Common myeloid progenitor, CD34-positive (primary cell): ENCODE data around the gene FGF1.

ENCODE experiments used
- CTCF ChIA-PET: fragments of 350-600 bp; sonication (Branson Sonifier 250); formaldehyde crosslinking; loops from one replicate; lab custom pipeline; 2021; ENCODE audit warnings: antibody characterized with exemption; lab: Charles Lee
- POLR2A ChIA-PET: fragments of 350-600 bp; sonication (Branson Sonifier 250); formaldehyde crosslinking; loops from one replicate; lab custom pipeline; 2021; ENCODE audit warnings: antibody characterized with exemption; lab: Charles Lee
- DNase-seq, 3 donors: peaks; one replicate each; pipeline versions ENCODE4 v3.0.0 to v3.0.0-alpha.2; 2013
- H3K27ac ChIP-seq, 2 experiments: 1 replicate in 1 of 2; 2 replicates in 1 of 2; pipeline ENCODE4 v1.7.0; 2013; ENCODE audit warnings: inconsistent platforms in 2 of 2, low read length in 2 of 2, mild to moderate bottlenecking in 2 of 2, low read depth in 1 of 2, moderate library complexity in 1 of 2; ENCODE audit not compliant: severe bottlenecking in 2 of 2, insufficient read depth in 1 of 2, poor library complexity in 1 of 2
- H3K27me3 ChIP-seq, 5 experiments: replicated peaks in 2 of 5; 1 replicate in 3 of 5; 2 replicates in 2 of 5; pipeline versions ENCODE4 v1.6.1 to v1.7.0; 2013; ENCODE audit warnings: low read length in 4 of 5, mild to moderate bottlenecking in 2 of 5, moderate library complexity in 2 of 5, inconsistent platforms in 1 of 5; ENCODE audit not compliant: insufficient read depth in 5 of 5, control insufficient read depth in 4 of 5
- H3K36me3 ChIP-seq, 4 experiments: 1 replicate in 2 of 4; 2 replicates in 2 of 4; pipeline versions ENCODE4 v1.6.1 to v1.7.0; 2013; ENCODE audit warnings: low read length in 3 of 4, control low read depth in 1 of 4, mild to moderate bottlenecking in 1 of 4; ENCODE audit not compliant: control insufficient read depth in 4 of 4, insufficient read depth in 4 of 4
- H3K4me1 ChIP-seq, 4 experiments: 1 replicate in 3 of 4; 2 replicates in 1 of 4; pipeline versions ENCODE4 v1.6.1 to v1.7.1; 2013; ENCODE audit warnings: low read length in 3 of 4, mild to moderate bottlenecking in 3 of 4, control low read depth in 1 of 4, inconsistent platforms in 1 of 4, moderate library complexity in 1 of 4; ENCODE audit not compliant: control insufficient read depth in 4 of 4, insufficient read depth in 4 of 4; ENCODE audit errors: control extremely low read depth in 1 of 4
- H3K4me3 ChIP-seq, 7 experiments: 1 replicate in 4 of 7; 2 replicates in 3 of 7; pipeline versions ENCODE4 v1.5.1 to v1.7.0; 2013; ENCODE audit warnings: mild to moderate bottlenecking in 7 of 7, low read length in 6 of 7, moderate library complexity in 6 of 7, inconsistent platforms in 2 of 7, low read depth in 2 of 7, control low read depth in 1 of 7; ENCODE audit not compliant: insufficient read depth in 4 of 7, control insufficient read depth in 1 of 7; ENCODE audit errors: extremely low read depth in 1 of 7
- H3K9me3 ChIP-seq, 5 experiments: 1 replicate in 4 of 5; 2 replicates in 1 of 5; pipeline versions ENCODE4 v1.6.1 to v1.7.1; 2013; ENCODE audit warnings: low read length in 4 of 5, mild to moderate bottlenecking in 2 of 5, inconsistent platforms in 1 of 5, low read depth in 1 of 5, moderate library complexity in 1 of 5; ENCODE audit not compliant: control insufficient read depth in 4 of 5, insufficient read depth in 2 of 5; ENCODE audit errors: control extremely low read depth in 1 of 5
- WGBS: methylation state at CpG from one replicate; pipeline ENCODE4 v1.1.5; 2013; ENCODE audit not compliant: insufficient coverage; 5-methylcytosine and 5-hydroxymethylcytosine counted together

The FGF1 gene

GRCh38 chr5:142568996-142569335 lies 116.9 kb downstream of the FGF1 start:
- H3K27me3 ChIP-seq, result no peaks in the 10 kb centered on the region
- H3K36me3 ChIP-seq, result no peaks in the 10 kb centered on the region
- peaks cover 0 to 3% (median 0%) of the 10 kb centered on the region in 4 experiments for H3K4me1 ChIP-seq
- H3K27ac ChIP-seq, result no peak overlapping the region
- ChIA-PET CTCF (no interaction called here), POLR2A (no interaction called here)
- no peaks in the 10 kb centered on the region for H3K9me3 ChIP-seq
- no peak for DNase-seq
- WGBS, result 88% methylated on average over 1 of the region's 3 CpGs
- no peak overlapping the region for H3K4me3 ChIP-seq

- Histone ChIP-seq H3K27me3 (no peaks in the 10 kb centered on the region), H3K27ac (no peak overlapping the region), H3K4me3 (no peak overlapping the region), H3K9me3 (no peaks in the 10 kb centered on the region), H3K4me1 (peaks cover 0 to 3% (median 0%) of the 10 kb centered on the region in 4 experiments), H3K36me3 (no peaks in the 10 kb centered on the region)
- 96% methylated on average over 8 of the region's 10 CpGs for WGBS
- no peak for DNase-seq
- CTCF ChIA-PET, result no interaction called here
- POLR2A ChIA-PET, result no interaction called here
Observed at GRCh38 chr5:142568283-142568995, 117.5 kb downstream of the FGF1 start.

DNA sequence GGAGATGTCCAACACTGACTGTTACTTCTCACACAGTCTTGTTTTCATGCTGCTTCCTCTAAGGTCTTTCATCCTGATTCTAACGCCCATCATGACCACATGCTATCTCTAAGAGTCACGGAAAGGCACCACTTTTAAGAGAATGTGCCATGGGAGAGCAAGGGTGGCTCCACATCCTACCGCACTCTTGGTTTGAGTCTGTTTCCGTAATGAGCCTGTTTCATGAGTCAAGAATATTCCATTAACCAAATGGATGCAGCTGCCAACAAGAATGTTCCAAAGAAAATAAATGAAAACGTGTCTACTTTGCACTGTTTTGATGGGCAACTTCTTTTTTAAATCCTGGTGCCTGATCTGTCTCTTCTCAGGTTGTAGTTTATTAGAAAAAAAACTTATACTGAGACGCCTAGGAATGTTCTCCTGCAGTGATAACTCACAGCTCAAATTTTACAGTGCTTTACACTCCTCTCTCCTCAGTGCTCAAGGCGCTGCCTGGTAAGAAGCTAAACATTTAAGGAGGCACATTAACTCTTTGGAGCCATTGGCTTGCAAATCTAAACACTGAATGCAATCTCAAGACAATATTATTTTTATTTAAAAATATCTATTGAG lies 124.3 kb downstream of the FGF1 start:
- Histone ChIP-seq H3K9me3 (no peaks in the 10 kb centered on the region), H3K27me3 (peaks cover 0 to 2% (median 0%) of the 10 kb centered on the region in 5 experiments), H3K27ac (no peak overlapping the region), H3K4me1 (no peaks in the 10 kb centered on the region), H3K4me3 (no peak overlapping the region), H3K36me3 (no peaks in the 10 kb centered on the region)
- ChIA-PET CTCF (interaction anchor here (1.1 kb wide), 1 partner anchor 9 kb away, joined by 3 read pairs; no protein-coding TSS in a partner anchor), POLR2A (no interaction called here)
- no peak for DNase-seq
- 93% methylated on average over 5 of the region's 7 CpGs for WGBS

- H3K27me3 ChIP-seq, result peaks cover 0 to 2% (median 0%) of the 10 kb centered on the region in 5 experiments
- H3K4me1 ChIP-seq, result no peaks in the 10 kb centered on the region
- no peak for DNase-seq
- H3K4me3 ChIP-seq, result no peak overlapping the region
- H3K27ac ChIP-seq, result no peak overlapping the region
- POLR2A ChIA-PET, result no interaction called here
- WGBS, result no CpG with 5 or more reads among the region's 2 CpGs
- no peaks in the 10 kb centered on the region for H3K9me3 ChIP-seq
- no peaks in the 10 kb centered on the region for H3K36me3 ChIP-seq
- CTCF ChIA-PET, result no interaction called here
Observed at GRCh38 chr5:142561029-142561428, 124.9 kb downstream of the FGF1 start.

DNA sequence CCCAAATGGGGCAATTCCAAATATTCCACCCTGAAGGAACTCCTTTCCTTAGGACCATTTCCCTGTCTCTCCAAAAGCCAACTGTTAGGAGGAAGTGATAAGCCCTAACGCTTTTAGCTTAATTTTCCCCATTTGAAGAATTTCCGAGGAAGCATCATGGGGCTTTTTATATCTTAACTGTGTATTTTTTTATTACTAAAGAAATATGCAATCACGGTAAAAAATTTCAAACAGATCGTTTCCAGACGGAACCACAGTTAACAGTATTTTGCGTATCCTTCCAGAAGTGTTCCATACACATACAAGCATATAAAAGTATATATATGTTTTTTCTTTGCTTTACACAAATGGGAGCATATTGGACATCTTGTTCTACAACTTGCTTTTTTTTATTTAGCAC lies 133.8 kb downstream of the FGF1 start:
- Histone ChIP-seq H3K36me3 (no peaks in the 10 kb centered on the region), H3K4me3 (no peak overlapping the region), H3K27ac (no peak overlapping the region), H3K9me3 (no peaks in the 10 kb centered on the region), H3K4me1 (peaks cover 0 to 7% (median 6%) of the 10 kb centered on the region in 4 experiments), H3K27me3 (peaks cover 18 to 56% (median 22%) of the 10 kb centered on the region in 5 experiments)
- no CpG with 5 or more reads among the region's 6 CpGs for WGBS
- POLR2A ChIA-PET, result no interaction called here
- no peak for DNase-seq
- CTCF ChIA-PET, result interaction anchor here (0.9 to 1.2 kb wide), 2 partner anchors 28 to 401 kb away, joined by 3 to 4 read pairs; no protein-coding TSS in a partner anchor

GRCh38 chr5:142551338-142552067 lies 134.4 kb downstream of the FGF1 start:
- peaks cover 0 to 7% (median 6%) of the 10 kb centered on the region in 4 experiments for H3K4me1 ChIP-seq
- ChIA-PET CTCF (interaction anchor here (0.9 to 1.2 kb wide), 2 partner anchors 28 to 400 kb away, joined by 3 to 4 read pairs; no protein-coding TSS in a partner anchor), POLR2A (no interaction called here)
- H3K27me3 ChIP-seq, result peaks cover 18 to 56% (median 22%) of the 10 kb centered on the region in 5 experiments
- H3K27ac ChIP-seq, result no peak overlapping the region
- no peaks in the 10 kb centered on the region for H3K9me3 ChIP-seq
- no peak for DNase-seq
- no peaks in the 10 kb centered on the region for H3K36me3 ChIP-seq
- 8% methylated on average over 28 of the region's 31 CpGs for WGBS
- H3K4me3 ChIP-seq, result no peak overlapping the region
